LoVo (cell line): ENCODE data around the gene FAM237A.

Experiments
- DNase-seq: peaks from one replicate; pipeline ENCODE4 v3.0.0-alpha.2; 2016; ENCODE audit warnings: low spot score

The FAM237A gene

GRCh38 chr2:206692971-206693370 is 50.7 kb downstream of the FAM237A start:
- no peak for DNase-seq

DNA sequence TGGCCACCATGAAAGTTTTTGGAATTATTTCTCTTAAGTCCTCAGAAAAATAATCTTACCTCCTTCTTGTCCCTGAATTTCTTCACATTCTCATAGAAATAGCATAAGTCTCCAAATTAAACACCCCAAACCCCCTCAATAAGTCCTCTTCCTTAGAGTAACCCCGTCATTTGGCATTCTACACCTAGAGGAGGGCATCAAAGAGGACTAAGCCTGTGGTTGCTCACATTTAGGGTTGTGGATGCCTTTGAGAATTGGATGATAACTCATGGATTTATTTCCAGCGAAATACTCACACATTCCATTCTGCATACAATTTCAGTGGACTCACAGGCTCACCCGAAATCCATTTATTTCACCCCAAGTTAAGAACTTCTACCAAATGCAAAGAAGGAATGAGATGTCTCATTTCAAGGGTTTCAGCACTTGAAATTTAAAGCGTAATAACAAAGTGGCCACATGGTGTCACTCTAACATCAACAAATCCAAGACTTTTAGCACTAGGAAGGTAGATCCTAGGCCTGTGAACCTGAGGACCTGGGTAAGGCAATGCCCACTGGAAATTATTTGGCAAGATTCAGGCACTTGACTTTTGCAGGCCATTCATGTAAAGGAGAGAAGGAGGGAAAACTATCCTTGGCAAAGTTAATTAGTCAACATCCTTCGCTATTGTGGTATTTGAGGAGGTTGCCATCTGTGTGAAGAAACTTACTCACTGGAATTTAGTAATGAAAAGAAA is 51.3 kb downstream of the FAM237A start:
- DNase-seq = peak; percentile 59

GRCh38 chr2:206696910-206697309 is 54.6 kb downstream of the FAM237A start:
- DNase-seq = no peak

DNA sequence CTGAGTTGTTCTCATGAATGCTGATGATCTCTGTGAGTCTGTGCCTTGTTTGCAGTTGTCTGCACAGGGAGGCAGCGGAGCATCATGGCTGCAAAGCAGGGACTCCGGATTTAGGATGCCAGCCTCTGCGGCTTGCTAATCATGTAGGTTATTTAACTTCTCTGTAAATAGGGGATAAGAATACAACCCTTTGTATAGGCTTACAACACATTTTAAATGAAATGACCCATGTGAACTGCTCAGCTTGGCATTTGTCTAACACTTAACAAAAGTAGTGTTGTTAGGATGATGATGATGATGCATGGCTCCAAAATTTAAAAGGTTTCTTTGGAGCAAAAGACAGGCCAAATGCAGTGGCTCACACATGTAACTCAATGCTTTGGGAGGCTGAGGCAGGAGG is 56.5 kb downstream of the FAM237A start:
- DNase-seq = no peak
